ENCODE results near the gene RNPEPL1. TPM values are rescaled to one million over a fixed set of nuclear protein-coding genes. Genes with fewer than 3 reads are reported as not detected.

The RNPEPL1 gene
- total and polyA plus RNA-seq, 2 experiments from 2014 or later = 6.0 to 21.0 TPM

GRCh38 chr2:240620859-240621258 is 52.6 kb downstream of the RNPEPL1 start:
- H3K4me1 ChIP-seq (ENCODE audit: insufficient read depth) = no peaks in the 10 kb centered on the region
- no peak for DNase-seq (ENCODE audit: low spot score)
- no peak overlapping the region for H3K4me3 ChIP-seq
- no peaks in the 10 kb centered on the region for H3F3A ChIP-seq (replicated peaks; ENCODE audit: low read depth)
- Mint-ChIP-seq H3K27ac (no peak overlapping the region), H3K4me1 (peaks cover 10% of the 10 kb centered on the region; the same call in 2 of the 3 replicates), H3K27me3 (ENCODE audit: insufficient read depth, low read depth, poor library complexity) (peaks cover 11% of the 10 kb centered on the region), H3K9me3 (peaks cover 26% of the 10 kb centered on the region), H3K4me3 (no peak overlapping the region), H3K36me3 (ENCODE audit: low read depth) (peaks cover 21% of the 10 kb centered on the region)
- ATAC-seq = no peak
- no peaks in the 10 kb centered on the region for H3K36me3 ChIP-seq (ENCODE audit: insufficient read depth)
- no peaks in the 10 kb centered on the region for H3K79me2 ChIP-seq (replicated peaks; ENCODE audit: insufficient read depth)
- no peaks in the 10 kb centered on the region for H3K9me2 ChIP-seq (ENCODE audit: insufficient read depth)
- H3K27ac ChIP-seq (ENCODE audit: low read depth) = no peak overlapping the region
- TF ChIP-seq POLR2AphosphoS5 (IDR thresholded peaks at IDR 0.05; ENCODE audit: low read depth) = no peak
- no peak for TF ChIP-seq ZNF114 (CRISPR knock-in tag; IDR thresholded peaks at IDR 0.05)
- TF ChIP-seq, protein P1, sequence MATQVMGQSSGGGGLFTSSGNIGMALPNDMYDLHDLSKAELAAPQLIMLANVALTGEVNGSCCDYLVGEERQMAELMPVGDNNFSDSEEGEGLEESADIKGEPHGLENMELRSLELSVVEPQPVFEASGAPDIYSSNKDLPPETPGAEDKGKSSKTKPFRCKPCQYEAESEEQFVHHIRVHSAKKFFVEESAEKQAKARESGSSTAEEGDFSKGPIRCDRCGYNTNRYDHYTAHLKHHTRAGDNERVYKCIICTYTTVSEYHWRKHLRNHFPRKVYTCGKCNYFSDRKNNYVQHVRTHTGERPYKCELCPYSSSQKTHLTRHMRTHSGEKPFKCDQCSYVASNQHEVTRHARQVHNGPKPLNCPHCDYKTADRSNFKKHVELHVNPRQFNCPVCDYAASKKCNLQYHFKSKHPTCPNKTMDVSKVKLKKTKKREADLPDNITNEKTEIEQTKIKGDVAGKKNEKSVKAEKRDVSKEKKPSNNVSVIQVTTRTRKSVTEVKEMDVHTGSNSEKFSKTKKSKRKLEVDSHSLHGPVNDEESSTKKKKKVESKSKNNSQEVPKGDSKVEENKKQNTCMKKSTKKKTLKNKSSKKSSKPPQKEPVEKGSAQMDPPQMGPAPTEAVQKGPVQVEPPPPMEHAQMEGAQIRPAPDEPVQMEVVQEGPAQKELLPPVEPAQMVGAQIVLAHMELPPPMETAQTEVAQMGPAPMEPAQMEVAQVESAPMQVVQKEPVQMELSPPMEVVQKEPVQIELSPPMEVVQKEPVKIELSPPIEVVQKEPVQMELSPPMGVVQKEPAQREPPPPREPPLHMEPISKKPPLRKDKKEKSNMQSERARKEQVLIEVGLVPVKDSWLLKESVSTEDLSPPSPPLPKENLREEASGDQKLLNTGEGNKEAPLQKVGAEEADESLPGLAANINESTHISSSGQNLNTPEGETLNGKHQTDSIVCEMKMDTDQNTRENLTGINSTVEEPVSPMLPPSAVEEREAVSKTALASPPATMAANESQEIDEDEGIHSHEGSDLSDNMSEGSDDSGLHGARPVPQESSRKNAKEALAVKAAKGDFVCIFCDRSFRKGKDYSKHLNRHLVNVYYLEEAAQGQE (IDR thresholded peaks at IDR 0.05; ENCODE audit: unreplicated experiment) = no peak
- TF ChIP-seq, protein P2, sequence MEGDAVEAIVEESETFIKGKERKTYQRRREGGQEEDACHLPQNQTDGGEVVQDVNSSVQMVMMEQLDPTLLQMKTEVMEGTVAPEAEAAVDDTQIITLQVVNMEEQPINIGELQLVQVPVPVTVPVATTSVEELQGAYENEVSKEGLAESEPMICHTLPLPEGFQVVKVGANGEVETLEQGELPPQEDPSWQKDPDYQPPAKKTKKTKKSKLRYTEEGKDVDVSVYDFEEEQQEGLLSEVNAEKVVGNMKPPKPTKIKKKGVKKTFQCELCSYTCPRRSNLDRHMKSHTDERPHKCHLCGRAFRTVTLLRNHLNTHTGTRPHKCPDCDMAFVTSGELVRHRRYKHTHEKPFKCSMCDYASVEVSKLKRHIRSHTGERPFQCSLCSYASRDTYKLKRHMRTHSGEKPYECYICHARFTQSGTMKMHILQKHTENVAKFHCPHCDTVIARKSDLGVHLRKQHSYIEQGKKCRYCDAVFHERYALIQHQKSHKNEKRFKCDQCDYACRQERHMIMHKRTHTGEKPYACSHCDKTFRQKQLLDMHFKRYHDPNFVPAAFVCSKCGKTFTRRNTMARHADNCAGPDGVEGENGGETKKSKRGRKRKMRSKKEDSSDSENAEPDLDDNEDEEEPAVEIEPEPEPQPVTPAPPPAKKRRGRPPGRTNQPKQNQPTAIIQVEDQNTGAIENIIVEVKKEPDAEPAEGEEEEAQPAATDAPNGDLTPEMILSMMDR (conservative IDR thresholded peaks at IDR 0.05; ENCODE audit: low read depth in 2 of 2) = no peak
- no peak for TF ChIP-seq JUNB (IDR thresholded peaks at IDR 0.05; ENCODE audit: unreplicated experiment)
- no peak for TF ChIP-seq STAT1 (IDR thresholded peaks at IDR 0.05; ENCODE audit: unreplicated experiment)
- TF ChIP-seq, protein P3, sequence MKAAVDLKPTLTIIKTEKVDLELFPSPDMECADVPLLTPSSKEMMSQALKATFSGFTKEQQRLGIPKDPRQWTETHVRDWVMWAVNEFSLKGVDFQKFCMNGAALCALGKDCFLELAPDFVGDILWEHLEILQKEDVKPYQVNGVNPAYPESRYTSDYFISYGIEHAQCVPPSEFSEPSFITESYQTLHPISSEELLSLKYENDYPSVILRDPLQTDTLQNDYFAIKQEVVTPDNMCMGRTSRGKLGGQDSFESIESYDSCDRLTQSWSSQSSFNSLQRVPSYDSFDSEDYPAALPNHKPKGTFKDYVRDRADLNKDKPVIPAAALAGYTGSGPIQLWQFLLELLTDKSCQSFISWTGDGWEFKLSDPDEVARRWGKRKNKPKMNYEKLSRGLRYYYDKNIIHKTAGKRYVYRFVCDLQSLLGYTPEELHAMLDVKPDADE (IDR thresholded peaks at IDR 0.05) = no peak
- TF ChIP-seq CREB1 (CRISPR knock-in tag; IDR thresholded peaks at IDR 0.05; ENCODE audit: low read depth) = no peak
- TF ChIP-seq EZH2 (IDR thresholded peaks at IDR 0.05; ENCODE audit: low read depth, unreplicated experiment) = no peak
- no peak for TF ChIP-seq ZNF331 (CRISPR knock-in tag; IDR thresholded peaks at IDR 0.05; ENCODE audit: low read depth)
- TF ChIP-seq, protein P4, sequence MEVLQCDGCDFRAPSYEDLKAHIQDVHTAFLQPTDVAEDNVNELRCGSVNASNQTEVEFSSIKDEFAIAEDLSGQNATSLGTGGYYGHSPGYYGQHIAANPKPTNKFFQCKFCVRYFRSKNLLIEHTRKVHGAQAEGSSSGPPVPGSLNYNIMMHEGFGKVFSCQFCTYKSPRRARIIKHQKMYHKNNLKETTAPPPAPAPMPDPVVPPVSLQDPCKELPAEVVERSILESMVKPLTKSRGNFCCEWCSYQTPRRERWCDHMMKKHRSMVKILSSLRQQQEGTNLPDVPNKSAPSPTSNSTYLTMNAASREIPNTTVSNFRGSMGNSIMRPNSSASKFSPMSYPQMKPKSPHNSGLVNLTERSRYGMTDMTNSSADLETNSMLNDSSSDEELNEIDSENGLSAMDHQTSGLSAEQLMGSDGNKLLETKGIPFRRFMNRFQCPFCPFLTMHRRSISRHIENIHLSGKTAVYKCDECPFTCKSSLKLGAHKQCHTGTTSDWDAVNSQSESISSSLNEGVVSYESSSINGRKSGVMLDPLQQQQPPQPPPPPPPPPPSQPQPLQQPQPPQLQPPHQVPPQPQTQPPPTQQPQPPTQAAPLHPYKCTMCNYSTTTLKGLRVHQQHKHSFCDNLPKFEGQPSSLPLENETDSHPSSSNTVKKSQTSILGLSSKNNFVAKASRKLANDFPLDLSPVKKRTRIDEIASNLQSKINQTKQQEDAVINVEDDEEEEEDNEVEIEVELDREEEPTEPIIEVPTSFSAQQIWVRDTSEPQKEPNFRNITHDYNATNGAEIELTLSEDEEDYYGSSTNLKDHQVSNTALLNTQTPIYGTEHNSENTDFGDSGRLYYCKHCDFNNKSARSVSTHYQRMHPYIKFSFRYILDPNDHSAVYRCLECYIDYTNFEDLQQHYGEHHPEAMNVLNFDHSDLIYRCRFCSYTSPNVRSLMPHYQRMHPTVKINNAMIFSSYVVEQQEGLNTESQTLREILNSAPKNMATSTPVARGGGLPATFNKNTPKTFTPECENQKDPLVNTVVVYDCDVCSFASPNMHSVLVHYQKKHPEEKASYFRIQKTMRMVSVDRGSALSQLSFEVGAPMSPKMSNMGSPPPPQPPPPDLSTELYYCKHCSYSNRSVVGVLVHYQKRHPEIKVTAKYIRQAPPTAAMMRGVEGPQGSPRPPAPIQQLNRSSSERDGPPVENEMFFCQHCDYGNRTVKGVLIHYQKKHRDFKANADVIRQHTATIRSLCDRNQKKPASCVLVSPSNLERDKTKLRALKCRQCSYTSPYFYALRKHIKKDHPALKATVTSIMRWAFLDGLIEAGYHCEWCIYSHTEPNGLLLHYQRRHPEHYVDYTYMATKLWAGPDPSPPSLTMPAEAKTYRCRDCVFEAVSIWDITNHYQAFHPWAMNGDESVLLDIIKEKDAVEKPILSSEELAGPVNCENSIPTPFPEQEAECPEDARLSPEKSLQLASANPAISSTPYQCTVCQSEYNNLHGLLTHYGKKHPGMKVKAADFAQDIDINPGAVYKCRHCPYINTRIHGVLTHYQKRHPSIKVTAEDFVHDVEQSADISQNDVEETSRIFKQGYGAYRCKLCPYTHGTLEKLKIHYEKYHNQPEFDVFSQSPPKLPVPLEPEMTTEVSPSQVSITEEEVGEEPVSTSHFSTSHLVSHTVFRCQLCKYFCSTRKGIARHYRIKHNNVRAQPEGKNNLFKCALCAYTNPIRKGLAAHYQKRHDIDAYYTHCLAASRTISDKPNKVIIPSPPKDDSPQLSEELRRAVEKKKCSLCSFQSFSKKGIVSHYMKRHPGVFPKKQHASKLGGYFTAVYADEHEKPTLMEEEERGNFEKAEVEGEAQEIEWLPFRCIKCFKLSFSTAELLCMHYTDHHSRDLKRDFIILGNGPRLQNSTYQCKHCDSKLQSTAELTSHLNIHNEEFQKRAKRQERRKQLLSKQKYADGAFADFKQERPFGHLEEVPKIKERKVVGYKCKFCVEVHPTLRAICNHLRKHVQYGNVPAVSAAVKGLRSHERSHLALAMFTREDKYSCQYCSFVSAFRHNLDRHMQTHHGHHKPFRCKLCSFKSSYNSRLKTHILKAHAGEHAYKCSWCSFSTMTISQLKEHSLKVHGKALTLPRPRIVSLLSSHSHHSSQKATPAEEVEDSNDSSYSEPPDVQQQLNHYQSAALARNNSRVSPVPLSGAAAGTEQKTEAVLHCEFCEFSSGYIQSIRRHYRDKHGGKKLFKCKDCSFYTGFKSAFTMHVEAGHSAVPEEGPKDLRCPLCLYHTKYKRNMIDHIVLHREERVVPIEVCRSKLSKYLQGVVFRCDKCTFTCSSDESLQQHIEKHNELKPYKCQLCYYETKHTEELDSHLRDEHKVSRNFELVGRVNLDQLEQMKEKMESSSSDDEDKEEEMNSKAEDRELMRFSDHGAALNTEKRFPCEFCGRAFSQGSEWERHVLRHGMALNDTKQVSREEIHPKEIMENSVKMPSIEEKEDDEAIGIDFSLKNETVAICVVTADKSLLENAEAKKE (CRISPR knock-in tag; IDR thresholded peaks at IDR 0.05) = no peak
- no peak for TF ChIP-seq NANOG (IDR thresholded peaks at IDR 0.05; ENCODE audit: borderline replicate concordance)
- TF ChIP-seq EZH2phosphoT487 (IDR thresholded peaks at IDR 0.05; ENCODE audit: unreplicated experiment) = no peak
- H3K27me3 ChIP-seq (ENCODE audit: insufficient read depth) = no peaks in the 10 kb centered on the region
- no peak overlapping the region for H3K4me2 ChIP-seq
- no peaks in the 10 kb centered on the region for H4K20me1 ChIP-seq (replicated peaks; ENCODE audit: insufficient read depth)
- H2AFZ ChIP-seq = no peak overlapping the region
